H9 (cell line): ENCODE data around the gene VSX1. TPM values are rescaled to one million over a fixed set of nuclear protein-coding genes. Genes with fewer than 3 reads are reported as not detected.

Experiments used
- DNase-seq: peaks from one replicate; pipeline ENCODE4 v3.0.0-alpha.2; 2017
- H2AFZ ChIP-seq: one replicate; pipeline ENCODE4 v1.6.1; 2013; ENCODE audit warnings: mild to moderate bottlenecking, low read length, control low read depth, moderate library complexity
- H2AK5ac ChIP-seq: 2 replicates; pipeline ENCODE4 v1.6.1; 2013; ENCODE audit warnings: low read length, control low read depth, mixed read lengths; ENCODE audit not compliant: insufficient read length
- H2BK120ac ChIP-seq: one replicate; pipeline ENCODE4 v1.6.1; 2013; ENCODE audit warnings: low read depth, mild to moderate bottlenecking, low read length, control low read depth, inconsistent platforms; ENCODE audit not compliant: poor library complexity, severe bottlenecking
- H2BK12ac ChIP-seq: 2 replicates; pipeline ENCODE4 v1.6.1; 2013; ENCODE audit warnings: low read length, control low read depth, mixed read lengths, low read depth; ENCODE audit not compliant: insufficient read length
- H2BK15ac ChIP-seq: 2 replicates; pipeline ENCODE4 v1.6.1; 2013; ENCODE audit warnings: low read depth, low read length, control low read depth
- H2BK20ac ChIP-seq: one replicate; pipeline ENCODE4 v1.6.1; 2013; ENCODE audit warnings: low read depth, mild to moderate bottlenecking, low read length, control low read depth, inconsistent platforms; ENCODE audit not compliant: poor library complexity, severe bottlenecking
- H2BK5ac ChIP-seq: 2 replicates; pipeline ENCODE4 v1.6.1; 2013; ENCODE audit warnings: low read length, control low read depth, mixed read lengths; ENCODE audit not compliant: insufficient read length
- H3K14ac ChIP-seq: 2 replicates; pipeline ENCODE4 v1.6.1; 2013; ENCODE audit warnings: low read length, control low read depth; ENCODE audit not compliant: insufficient read depth
- H3K18ac ChIP-seq: 2 replicates; pipeline ENCODE4 v1.6.1; 2013; ENCODE audit warnings: low read depth, mild to moderate bottlenecking, mixed read lengths, low read length, control low read depth; ENCODE audit not compliant: insufficient read length
- H3K23ac ChIP-seq: 2 replicates; pipeline ENCODE4 v1.6.1; 2013; ENCODE audit warnings: low read length, control low read depth, mixed read lengths, low read depth; ENCODE audit not compliant: insufficient read length
- H3K23me2 ChIP-seq: 2 replicates; pipeline ENCODE4 v1.6.1; 2013; ENCODE audit warnings: low read depth, mild to moderate bottlenecking, mixed read lengths, low read length, control low read depth; ENCODE audit not compliant: insufficient read length, poor library complexity, severe bottlenecking
- H3K27ac ChIP-seq: 2 replicates; pipeline ENCODE4 v1.5.1; 2013; ENCODE audit warnings: low read length, control low read depth, mixed read lengths, low read depth; ENCODE audit not compliant: insufficient read length
- H3K27me3 ChIP-seq: 2 replicates; pipeline ENCODE4 v1.6.1; 2013; ENCODE audit warnings: low read length, control low read depth, inconsistent platforms; ENCODE audit not compliant: insufficient read depth
- H3K4ac ChIP-seq: 2 replicates; pipeline ENCODE4 v1.6.1; 2013; ENCODE audit warnings: low read depth, mild to moderate bottlenecking, control low read depth, inconsistent platforms, low read length, moderate library complexity
- H3K4me1 ChIP-seq: 2 replicates; pipeline ENCODE4 v1.6.1; 2013; ENCODE audit warnings: low read length, control low read depth, inconsistent platforms; ENCODE audit not compliant: insufficient read depth
- H3K4me2 ChIP-seq: 2 replicates; pipeline ENCODE4 v1.6.1; 2013; ENCODE audit warnings: low read length, control low read depth, mixed read lengths; ENCODE audit not compliant: insufficient read length, insufficient read depth
- H3K56ac ChIP-seq: 2 replicates; pipeline ENCODE4 v1.6.1; 2013; ENCODE audit warnings: low read depth, mild to moderate bottlenecking, mixed read lengths, low read length, control low read depth; ENCODE audit not compliant: insufficient read length
- H3K79me1 ChIP-seq: 2 replicates; pipeline ENCODE4 v1.6.1; 2013; ENCODE audit warnings: low read depth, mild to moderate bottlenecking, moderate library complexity, low read length, control low read depth, inconsistent platforms; ENCODE audit not compliant: insufficient read depth, poor library complexity, severe bottlenecking
- H3K79me2 ChIP-seq: 2 replicates; pipeline ENCODE4 v1.6.1; 2013; ENCODE audit warnings: low read length, control low read depth, inconsistent platforms; ENCODE audit not compliant: insufficient read depth
- H3K9ac ChIP-seq: 2 replicates; pipeline ENCODE4 v1.6.1; 2013; ENCODE audit warnings: low read length, control low read depth, mixed read lengths; ENCODE audit not compliant: insufficient read length; ENCODE audit errors: extremely low read depth
- H3K9me3 ChIP-seq: one replicate; pipeline ENCODE4 v1.6.1; 2013; ENCODE audit warnings: low read depth, low read length, inconsistent platforms; ENCODE audit not compliant: control insufficient read depth
- H3T11ph ChIP-seq: one replicate; pipeline ENCODE4 v1.6.1; 2013; ENCODE audit warnings: mild to moderate bottlenecking, low read length, control low read depth, inconsistent platforms
- H4K20me1 ChIP-seq: one replicate; pipeline ENCODE4 v1.6.1; 2013; ENCODE audit not compliant: control insufficient read depth, insufficient read length, insufficient read depth
- H4K5ac ChIP-seq: 2 replicates; pipeline ENCODE4 v1.6.1; 2013; ENCODE audit warnings: low read depth, mild to moderate bottlenecking, mixed read lengths, low read length, control low read depth; ENCODE audit not compliant: insufficient read length
- H4K8ac ChIP-seq: replicated peaks from 2 replicates; pipeline ENCODE4 v1.6.1; 2013; ENCODE audit warnings: low read length, control low read depth, mixed read lengths, low read depth; ENCODE audit not compliant: insufficient read length
- H4K91ac ChIP-seq: 2 replicates; pipeline ENCODE4 v1.6.1; 2013; ENCODE audit warnings: low read depth, mild to moderate bottlenecking, moderate library complexity, mixed read lengths, low read length, control low read depth; ENCODE audit not compliant: insufficient read length
- H3K27ac Mint-ChIP-seq, 3 experiments: 2 replicates in 2 of 3; 3 replicates in 1 of 3; pipeline ENCODE4 v1.8.0; 2020 to 2021; ENCODE audit warnings: mixed read lengths in 3 of 3, mild to moderate bottlenecking in 1 of 3, moderate library complexity in 1 of 3
- H3K27me3 Mint-ChIP-seq: 2 replicates; pipeline ENCODE4 v1.8.0; 2021; ENCODE audit warnings: low read depth, mild to moderate bottlenecking, moderate library complexity, mixed read lengths
- H3K36me3 Mint-ChIP-seq, 3 experiments: 2 replicates in 2 of 3; 3 replicates in 1 of 3; pipeline ENCODE4 v1.8.0; 2020 to 2021; ENCODE audit warnings: low read depth in 3 of 3, mixed read lengths in 3 of 3; ENCODE audit not compliant: insufficient read depth in 1 of 3
- H3K4me1 Mint-ChIP-seq, 2 experiments: 2 replicates each; pipeline ENCODE4 v1.8.0; 2020; ENCODE audit warnings: mixed read lengths in 2 of 2
- H3K4me3 Mint-ChIP-seq, 2 experiments: 2 replicates in 1 of 2; 3 replicates in 1 of 2; pipeline ENCODE4 v1.8.0; 2020 to 2021; ENCODE audit warnings: mild to moderate bottlenecking in 2 of 2, mixed read lengths in 2 of 2, moderate library complexity in 1 of 2
- H3K9me3 Mint-ChIP-seq, 2 experiments: 2 replicates in 1 of 2; 3 replicates in 1 of 2; pipeline ENCODE4 v1.8.0; 2020; ENCODE audit warnings: mild to moderate bottlenecking in 2 of 2, mixed read lengths in 2 of 2, moderate library complexity in 1 of 2
- CTCF ChIP-seq: fragments of 200-600 bp; sonication (generic); conservative IDR thresholded peaks from 3 replicates; pipeline ENCODE4 v1.8.0; 2021; ENCODE audit warnings: antibody characterized with exemption, mild to moderate bottlenecking
- WGBS: extraction: QIAGEN DNeasy Blood & Tissue Kit; methylation state at CpG from one replicate; pipeline ENCODE4 v1.1.7; 2013; ENCODE audit warnings: missing lambda C conversion rate, low lambda C conversion rate, mixed read lengths; ENCODE audit not compliant: insufficient read length; ENCODE audit errors: extremely low coverage; 5-methylcytosine and 5-hydroxymethylcytosine counted together
- total RNA-seq: library from RNA; stranded (reverse); gene quantifications from 2 replicates; pipeline ENCODE4 v1.2.1, GENCODE V29; 2021

Gene VSX1
- total RNA-seq, 1 experiment from 2014 or later = not detected

GRCh38 chr20:25046181-25046641 lies 35.7 kb downstream of the VSX1 start:
- no peak overlapping the region for H3K56ac ChIP-seq
- H4K8ac ChIP-seq = no peak overlapping the region
- H3K4me1 ChIP-seq = no peaks in the 10 kb centered on the region; the same call in 1 of the 2 replicates
- no CpG with 5 or more reads among the region's 14 CpGs for WGBS
- no peak overlapping the region for H3K4me3 Mint-ChIP-seq
- no peak overlapping the region for H3K27ac Mint-ChIP-seq
- H2AFZ ChIP-seq = no peak overlapping the region
- no peak overlapping the region for H2AK5ac ChIP-seq
- H3K27me3 ChIP-seq = no peaks in the 10 kb centered on the region; the same call in 1 of the 2 replicates
- no peak overlapping the region for H3T11ph ChIP-seq
- no peak overlapping the region for H4K91ac ChIP-seq
- H3K79me2 ChIP-seq = no peaks in the 10 kb centered on the region
- no peak overlapping the region for H2BK20ac ChIP-seq
- no peak overlapping the region for H2BK12ac ChIP-seq
- H2BK5ac ChIP-seq = no peak overlapping the region
- H3K27me3 Mint-ChIP-seq = peaks cover 15% of the 10 kb centered on the region
- H3K79me1 ChIP-seq = no peaks in the 10 kb centered on the region
- no peaks in the 10 kb centered on the region for H3K36me3 Mint-ChIP-seq
- H4K20me1 ChIP-seq = no peaks in the 10 kb centered on the region
- H3K4me2 ChIP-seq = no peak overlapping the region
- H2BK120ac ChIP-seq = no peak overlapping the region
- H3K27ac ChIP-seq = no peak overlapping the region
- H3K23me2 ChIP-seq = no peaks in the 10 kb centered on the region
- H3K18ac ChIP-seq = no peak overlapping the region
- no peak overlapping the region for H3K14ac ChIP-seq
- no peak overlapping the region for H3K4ac ChIP-seq
- peaks cover 2% of the 10 kb centered on the region in 2 experiments; a peak in 1 of 4 replicates for H3K4me1 Mint-ChIP-seq
- no peak for TF ChIP-seq CTCF
- H2BK15ac ChIP-seq = no peak overlapping the region
- H3K9me3 ChIP-seq = no peaks in the 10 kb centered on the region
- no peaks in the 10 kb centered on the region for H3K9me3 Mint-ChIP-seq
- no peak for DNase-seq
- no peak overlapping the region for H3K23ac ChIP-seq
- no peak overlapping the region for H4K5ac ChIP-seq
- no peak overlapping the region for H3K9ac ChIP-seq
